ENCODE measurements around the gene DDIAS. TPM values are rescaled to one million over a fixed set of nuclear protein-coding genes. Genes with fewer than 3 reads are reported as not detected.

The DDIAS gene
- total and polyA plus RNA-seq, 9 of the 15 experiments (the other 6 are each of a cell fraction or from before 2014, with no cell fraction given): 9.4 to 27.2 (median 23.3) TPM

DNA sequence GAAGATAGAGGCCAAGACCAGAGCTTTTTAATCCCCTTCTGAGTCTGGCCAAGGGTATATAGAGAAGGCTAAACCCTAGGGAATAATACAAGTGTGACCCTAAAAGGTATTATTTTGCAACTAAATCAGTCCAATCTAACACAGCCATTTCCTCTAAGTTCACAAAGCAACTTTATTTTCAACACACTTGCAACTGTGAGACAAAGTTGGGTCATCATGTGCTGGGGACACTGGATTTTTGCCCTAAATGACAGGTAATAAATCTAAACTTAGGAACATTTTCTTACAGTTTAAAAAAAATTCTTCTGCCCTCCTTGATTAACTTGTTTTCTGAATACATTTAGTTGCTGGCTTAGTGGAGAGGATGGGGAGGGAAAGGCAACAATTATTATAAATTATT, 78.3 kb downstream of the DDIAS start:
- no TSS peak for BruUV-seq (replicated peaks)
- ATAC-seq (no peak), FAIRE-seq (no peak), DNase-seq (ENCODE audit: extremely low read depth in 1 of 4, low spot score in 3 of 4) (no peak)
- TF ChIP-seq MYBL2 (IDR thresholded peaks at IDR 0.05; ENCODE audit: low read depth): no peak
- TF ChIP-seq MYBL2 (CRISPR knock-in tag; IDR thresholded peaks at IDR 0.05; ENCODE audit: borderline replicate concordance): no peak
- TF ChIP-seq ILF3 (IDR thresholded peaks at IDR 0.05; ENCODE audit: borderline replicate concordance): no peak
- no peak for TF ChIP-seq RBFOX2 (IDR thresholded peaks at IDR 0.05; ENCODE audit: low read depth, low read length)
- TF ChIP-seq RFX1 (IDR thresholded peaks at IDR 0.05): no peak
- TF ChIP-seq, protein P1, sequence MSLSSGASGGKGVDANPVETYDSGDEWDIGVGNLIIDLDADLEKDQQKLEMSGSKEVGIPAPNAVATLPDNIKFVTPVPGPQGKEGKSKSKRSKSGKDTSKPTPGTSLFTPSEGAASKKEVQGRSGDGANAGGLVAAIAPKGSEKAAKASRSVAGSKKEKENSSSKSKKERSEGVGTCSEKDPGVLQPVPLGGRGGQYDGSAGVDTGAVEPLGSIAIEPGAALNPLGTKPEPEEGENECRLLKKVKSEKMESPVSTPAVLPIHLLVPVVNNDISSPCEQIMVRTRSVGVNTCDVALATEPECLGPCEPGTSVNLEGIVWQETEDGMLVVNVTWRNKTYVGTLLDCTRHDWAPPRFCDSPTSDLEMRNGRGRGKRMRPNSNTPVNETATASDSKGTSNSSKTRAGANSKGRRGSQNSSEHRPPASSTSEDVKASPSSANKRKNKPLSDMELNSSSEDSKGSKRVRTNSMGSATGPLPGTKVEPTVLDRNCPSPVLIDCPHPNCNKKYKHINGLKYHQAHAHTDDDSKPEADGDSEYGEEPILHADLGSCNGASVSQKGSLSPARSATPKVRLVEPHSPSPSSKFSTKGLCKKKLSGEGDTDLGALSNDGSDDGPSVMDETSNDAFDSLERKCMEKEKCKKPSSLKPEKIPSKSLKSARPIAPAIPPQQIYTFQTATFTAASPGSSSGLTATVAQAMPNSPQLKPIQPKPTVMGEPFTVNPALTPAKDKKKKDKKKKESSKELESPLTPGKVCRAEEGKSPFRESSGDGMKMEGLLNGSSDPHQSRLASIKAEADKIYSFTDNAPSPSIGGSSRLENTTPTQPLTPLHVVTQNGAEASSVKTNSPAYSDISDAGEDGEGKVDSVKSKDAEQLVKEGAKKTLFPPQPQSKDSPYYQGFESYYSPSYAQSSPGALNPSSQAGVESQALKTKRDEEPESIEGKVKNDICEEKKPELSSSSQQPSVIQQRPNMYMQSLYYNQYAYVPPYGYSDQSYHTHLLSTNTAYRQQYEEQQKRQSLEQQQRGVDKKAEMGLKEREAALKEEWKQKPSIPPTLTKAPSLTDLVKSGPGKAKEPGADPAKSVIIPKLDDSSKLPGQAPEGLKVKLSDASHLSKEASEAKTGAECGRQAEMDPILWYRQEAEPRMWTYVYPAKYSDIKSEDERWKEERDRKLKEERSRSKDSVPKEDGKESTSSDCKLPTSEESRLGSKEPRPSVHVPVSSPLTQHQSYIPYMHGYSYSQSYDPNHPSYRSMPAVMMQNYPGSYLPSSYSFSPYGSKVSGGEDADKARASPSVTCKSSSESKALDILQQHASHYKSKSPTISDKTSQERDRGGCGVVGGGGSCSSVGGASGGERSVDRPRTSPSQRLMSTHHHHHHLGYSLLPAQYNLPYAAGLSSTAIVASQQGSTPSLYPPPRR (CRISPR knock-in tag; IDR thresholded peaks at IDR 0.05; ENCODE audit: borderline replicate concordance): no peak
- no peak for TF ChIP-seq NUFIP1 (IDR thresholded peaks at IDR 0.05; ENCODE audit: partially characterized antibody)
- peaks cover 6 to 8% of the 10 kb centered on the region in 2 experiments; a peak in 2 of 5 replicates for H3K4me1 ChIP-seq (replicated peaks in 1 of 2; ENCODE audit: control insufficient read depth in 2 of 2, insufficient read depth in 2 of 2, low read length in 2 of 2)
- H3K27me3 ChIP-seq (ENCODE audit: control insufficient read depth in 2 of 2, insufficient read depth in 2 of 2, low read length in 2 of 2): no peaks in the 10 kb centered on the region
- H4K20me1 ChIP-seq (replicated peaks; ENCODE audit: control insufficient read depth, insufficient read depth, low read length): no peaks in the 10 kb centered on the region
- CTCF ChIA-PET (ENCODE audit: low intra/inter-chr PET ratio): no interaction called here
- H3K79me2 ChIP-seq (ENCODE audit: control insufficient read depth, insufficient read depth, low read length): no peaks in the 10 kb centered on the region
- no peaks in the 10 kb centered on the region for H3K9me1 ChIP-seq (ENCODE audit: control insufficient read depth, insufficient read depth, low read length)
- in situ Hi-C loops (cut with MboI): no loop called here
- H3K36me3 ChIP-seq (ENCODE audit: control insufficient read depth, insufficient read depth, low read length): no peaks in the 10 kb centered on the region
- H3K27ac ChIP-seq (ENCODE audit: extremely low read depth, low read depth, low read length): no peak overlapping the region
- no peak overlapping the region for H3K4me2 ChIP-seq (ENCODE audit: insufficient read depth, low read length)
- POLR2A ChIA-PET: interaction anchor here (1.3 kb wide), 1 partner anchor 79 kb away, joined by 4 read pairs; the partner anchor contains the start of gene PRCP
- intact Hi-C loops (cut with micrococcal nuclease): loop anchor here (5.0 kb wide), 1 partner anchor 472 kb away; no protein-coding TSS in a partner anchor
- no peak overlapping the region for H3K9ac ChIP-seq (ENCODE audit: insufficient read depth in 1 of 2, low read depth in 2 of 2, low read length in 2 of 2)
- H3K9me3 ChIP-seq (replicated peaks; ENCODE audit: control insufficient read depth, insufficient read depth, low read depth, low read length): no peaks in the 10 kb centered on the region
- no peak overlapping the region for H2AFZ ChIP-seq (ENCODE audit: low read depth, low read length)
- no peak overlapping the region for H3K4me3 ChIP-seq
